Colon (tissue), 2 donors: ENCODE measurements around the gene SLC6A6.
"Not testable (repeated sequence)": the region's sequence is repeated elsewhere in the genome, so short reads cannot be mapped to it uniquely, and the experiment has no call there.

Source experiments
- FAIRE-seq: peaks from 2 replicates; lab custom pipeline; 2012; peaks lifted over from hg19 to GRCh38; lab: Jason Lieb, UNC
- donor health status: control.
- donor health status: control.

Gene SLC6A6

DNA sequence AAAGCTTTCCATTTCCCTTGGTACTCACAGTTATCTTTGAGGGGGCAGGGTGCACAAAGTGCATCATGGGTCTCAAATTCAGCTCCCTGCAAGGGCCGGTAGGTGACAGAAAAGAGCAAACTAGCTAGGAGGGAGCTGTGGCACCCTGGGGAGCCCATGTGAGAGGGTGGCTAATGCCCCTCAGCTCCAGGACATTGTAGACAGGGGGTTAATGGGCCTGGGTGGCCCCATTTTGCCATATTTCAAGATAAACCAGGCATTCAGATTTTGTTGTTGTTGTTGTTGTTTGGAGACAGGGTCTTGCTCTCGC, 3.7 kb upstream of the SLC6A6 start:
- no peak for FAIRE-seq

DNA sequence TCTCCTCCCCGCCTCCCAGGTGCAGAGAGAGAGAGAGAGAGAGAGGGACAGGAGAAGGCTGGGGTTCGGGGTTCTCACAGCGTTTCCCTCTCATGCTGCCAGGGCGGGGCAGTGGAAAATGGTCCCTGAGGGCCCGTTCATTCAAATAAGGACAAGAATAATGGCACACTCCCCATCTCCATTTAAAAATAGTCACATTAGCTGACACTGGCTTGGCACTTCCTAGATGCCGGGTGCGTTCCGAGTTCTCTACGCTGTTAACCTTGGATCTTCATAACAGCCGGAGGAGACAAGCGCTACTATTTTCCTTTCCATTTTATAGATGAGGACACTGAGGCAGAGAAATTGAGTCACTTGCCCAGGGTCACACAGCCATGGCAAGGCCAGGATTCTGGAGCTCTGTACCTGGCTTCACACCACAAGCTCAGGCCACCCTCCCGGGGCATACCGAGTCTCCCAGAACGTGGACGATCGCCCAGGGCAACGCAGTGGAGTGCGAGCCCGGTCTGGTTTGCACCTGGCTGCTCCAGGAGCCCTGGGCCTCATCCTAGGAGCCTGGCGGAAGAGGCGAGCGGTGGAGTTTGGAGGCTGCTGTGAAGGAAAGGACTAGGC, 608 bp upstream of the SLC6A6 start:
- FAIRE-seq, result no peak

DNA sequence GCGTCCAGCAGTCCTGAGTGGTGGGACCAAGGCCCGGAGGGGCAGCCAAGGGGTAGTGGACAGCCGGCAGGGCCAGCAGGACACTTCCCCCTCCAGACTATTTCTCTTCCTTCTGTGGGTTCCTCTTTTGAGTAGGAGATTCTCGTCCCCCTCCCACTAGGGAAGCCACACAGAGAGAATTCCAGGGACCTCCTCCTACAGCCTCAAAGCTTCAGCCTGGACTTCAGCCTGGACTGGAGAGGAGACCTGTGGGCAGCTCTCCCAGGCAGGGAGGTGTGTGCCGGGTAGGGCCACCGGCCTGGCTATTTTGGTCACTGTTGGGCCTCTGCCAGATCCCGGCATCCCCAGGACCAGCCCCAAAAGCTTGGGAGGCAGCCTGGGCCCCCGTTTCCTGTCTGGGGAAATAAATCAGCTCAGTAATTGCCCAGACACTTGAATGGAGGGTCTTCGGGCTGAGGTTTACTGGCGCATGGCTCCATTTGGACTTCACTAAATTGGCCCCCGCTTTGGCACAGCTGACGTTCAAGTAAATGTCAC, 1.3 kb downstream of the SLC6A6 start:
- FAIRE-seq, result no peak

DNA sequence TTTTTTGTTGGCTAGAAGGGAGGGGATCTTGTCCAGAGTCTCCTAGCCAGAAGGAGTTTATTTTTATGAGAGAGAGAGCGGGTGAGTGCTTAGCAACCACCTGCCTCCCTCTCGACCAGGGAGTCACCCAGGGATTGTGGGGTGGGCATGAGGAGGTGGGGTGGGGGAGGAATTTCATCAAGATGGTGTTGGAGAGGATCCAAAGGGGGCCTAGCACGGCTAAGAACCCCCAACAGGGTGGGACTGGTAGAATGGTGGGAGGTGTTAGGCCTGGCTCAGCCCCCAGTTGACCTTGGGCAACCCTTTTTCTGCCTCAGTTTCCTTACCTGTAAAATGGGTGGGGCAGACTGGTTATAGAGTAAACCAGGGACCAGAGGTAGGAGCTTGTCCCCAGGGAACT, 1.8 kb downstream of the SLC6A6 start:
- no peak for FAIRE-seq

DNA sequence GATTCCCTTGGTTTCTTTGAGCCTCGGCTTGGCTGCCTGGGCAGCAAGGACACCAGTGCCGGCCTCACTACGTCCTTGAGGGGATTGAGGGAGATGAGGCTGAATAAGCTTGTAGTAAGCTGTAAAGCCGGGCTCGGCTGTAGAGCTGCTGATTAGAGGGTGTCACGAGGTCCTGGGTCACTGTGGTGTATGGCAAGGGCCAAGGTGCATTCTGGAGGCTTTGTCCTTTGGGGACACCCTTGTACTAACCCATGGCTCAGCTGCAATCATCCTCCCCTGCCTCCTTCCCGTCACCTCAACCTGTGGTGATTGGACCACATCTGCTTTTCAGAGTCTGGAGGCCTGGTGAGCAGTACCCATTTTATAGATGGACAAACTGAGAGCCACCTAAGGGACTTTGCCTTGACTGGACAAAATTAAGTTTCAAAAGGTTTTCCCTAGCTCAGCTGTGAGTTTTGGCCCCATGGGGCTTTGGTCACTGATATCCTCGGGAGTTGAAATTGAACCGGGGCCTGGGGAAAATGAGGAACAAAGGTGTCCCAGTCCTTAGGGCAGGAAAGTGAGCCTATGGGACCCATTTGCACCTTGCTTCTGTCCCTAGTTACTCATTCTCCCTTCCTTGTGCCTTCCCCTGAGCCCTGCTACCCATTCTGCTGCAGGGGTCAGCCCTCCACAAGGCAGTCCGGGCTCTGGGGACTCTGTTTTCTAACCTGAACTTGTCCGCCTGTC, 2.4 kb downstream of the SLC6A6 start:
- no peak for FAIRE-seq

DNA sequence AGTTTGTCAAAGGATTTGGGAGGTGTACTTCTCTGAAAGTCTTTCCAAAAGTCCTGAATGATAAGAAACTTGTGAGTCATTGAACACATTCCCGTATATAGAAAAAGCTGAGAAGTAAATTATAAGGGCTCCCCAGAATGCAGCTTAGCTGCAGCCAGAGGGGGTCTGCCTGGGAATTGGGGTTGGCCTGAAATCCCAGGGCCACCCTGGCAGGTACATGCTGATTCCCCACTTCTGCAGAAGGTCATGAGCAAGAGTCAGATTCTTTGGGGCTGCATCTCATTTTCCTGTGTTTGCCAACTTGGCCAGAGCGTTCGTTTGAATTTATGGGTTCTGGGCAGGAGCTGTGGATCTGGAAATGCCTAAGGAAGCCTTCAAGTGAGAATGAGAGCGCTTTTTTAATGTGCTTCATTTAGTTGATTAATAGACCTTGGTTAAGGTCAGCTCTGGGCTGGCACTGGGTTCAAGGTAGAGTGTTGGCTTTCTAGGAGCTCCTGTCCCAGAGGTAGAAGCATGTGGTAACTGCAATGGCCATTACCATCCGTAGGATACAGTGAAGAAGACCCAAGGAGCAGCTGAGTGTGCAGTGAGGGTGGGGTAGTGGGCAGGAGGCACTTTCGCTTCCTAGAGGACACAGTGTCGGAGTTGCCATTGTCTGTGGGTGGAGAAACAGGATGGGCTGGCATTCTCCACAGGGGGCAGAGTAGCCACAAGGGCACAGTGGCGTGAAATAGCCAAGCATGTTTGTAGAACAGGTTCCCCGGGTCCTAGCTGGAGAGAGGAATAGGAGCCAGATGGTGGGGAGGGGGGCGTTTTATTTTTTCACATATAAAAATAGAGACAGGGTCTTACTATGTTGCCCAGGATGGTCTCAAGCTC, 3.2 kb downstream of the SLC6A6 start:
- FAIRE-seq, result no peak

DNA sequence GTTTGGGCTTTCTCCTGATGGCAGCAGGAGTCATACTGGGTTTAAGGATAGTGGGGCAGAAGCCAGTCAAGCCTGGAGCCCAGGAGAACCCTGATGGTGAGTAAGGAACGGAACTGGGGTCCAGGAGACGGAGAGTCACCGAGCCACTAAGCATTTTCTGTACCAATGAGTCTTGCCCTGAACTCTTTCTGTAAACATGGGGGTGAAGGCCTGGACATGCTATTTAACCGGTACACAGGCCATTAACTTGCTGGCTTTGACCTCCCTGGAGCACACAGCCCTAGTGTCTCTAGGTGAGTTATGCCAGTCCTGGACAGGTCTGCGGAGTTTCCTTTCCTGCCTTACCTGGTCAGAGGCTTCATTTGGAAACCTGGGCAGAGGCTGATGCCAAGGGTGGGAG, 3.9 kb downstream of the SLC6A6 start:
- no peak for FAIRE-seq

DNA sequence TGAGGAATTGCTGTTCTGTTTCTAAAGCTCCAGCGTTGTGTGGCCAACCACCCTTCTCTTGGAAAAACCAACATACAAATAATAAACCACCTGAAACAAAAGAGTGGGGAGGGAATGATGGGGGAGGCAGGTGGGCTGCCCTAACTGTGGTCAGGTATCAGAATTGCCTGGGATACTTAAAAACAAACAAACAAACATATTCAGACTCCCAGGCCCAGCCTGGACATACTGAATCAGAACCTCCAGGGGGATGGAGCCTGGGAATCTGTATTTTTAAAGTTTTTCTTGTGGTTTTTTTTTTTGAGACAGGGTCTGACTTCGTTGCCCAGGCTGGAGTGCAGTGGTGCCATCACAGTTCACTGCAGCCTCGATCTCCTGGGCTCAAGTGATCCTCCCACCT, 4.4 kb downstream of the SLC6A6 start:
- FAIRE-seq, result no peak

DNA sequence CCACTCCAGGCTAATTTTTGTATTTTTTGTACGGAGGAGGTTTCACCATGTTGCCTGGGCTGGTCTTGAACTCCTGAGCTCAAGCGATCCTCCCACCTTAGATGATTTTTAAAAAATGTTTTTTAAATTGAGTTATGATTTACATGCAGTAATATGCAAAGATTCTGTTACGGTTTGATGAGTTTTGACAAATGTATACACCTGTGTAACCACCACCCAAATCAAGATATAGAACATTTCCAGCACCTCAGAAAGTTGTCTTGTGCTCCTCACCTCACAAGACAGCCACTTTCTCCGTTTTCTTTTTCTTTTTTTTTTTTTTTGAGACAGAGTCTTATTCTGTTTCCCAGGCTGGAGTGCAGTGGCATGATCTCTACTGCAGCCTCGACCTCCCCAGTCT, 4.8 kb downstream of the SLC6A6 start:
- no peak for FAIRE-seq

DNA sequence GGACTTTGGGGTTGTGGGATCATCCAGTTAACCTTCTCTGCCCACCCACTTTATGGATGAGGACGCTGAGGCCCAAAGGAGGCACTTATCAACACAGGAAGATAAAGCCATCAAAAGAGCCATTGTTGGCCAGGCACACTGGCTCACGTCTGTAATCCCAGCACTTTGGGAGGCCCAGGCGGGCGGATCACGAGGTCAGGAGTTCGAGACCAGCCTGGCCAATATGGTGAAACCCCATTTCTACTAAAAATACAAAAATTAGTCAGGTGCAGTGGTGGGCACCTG, 7.3 kb downstream of the SLC6A6 start:
- FAIRE-seq, result not testable (repeated sequence)

DNA sequence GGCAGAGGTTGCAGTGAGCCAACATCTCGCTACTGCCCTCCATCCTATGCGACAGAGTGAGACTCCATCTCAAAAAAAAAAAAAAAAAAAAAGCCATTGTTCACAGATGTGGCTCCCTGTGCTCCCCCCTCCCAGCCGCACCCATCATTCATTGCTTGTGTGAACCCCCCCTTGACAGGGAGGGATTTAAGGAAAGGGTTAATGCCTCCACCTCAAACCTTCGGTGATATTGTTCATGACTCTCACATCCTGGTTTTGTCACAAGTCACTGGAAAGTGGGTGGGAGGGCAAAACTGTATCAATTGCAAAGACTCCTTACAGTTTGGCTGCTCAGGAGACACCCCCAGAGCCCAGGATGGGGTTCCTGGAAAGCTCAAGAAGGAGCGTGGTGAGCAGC, 7.7 kb downstream of the SLC6A6 start:
- no peak for FAIRE-seq

DNA sequence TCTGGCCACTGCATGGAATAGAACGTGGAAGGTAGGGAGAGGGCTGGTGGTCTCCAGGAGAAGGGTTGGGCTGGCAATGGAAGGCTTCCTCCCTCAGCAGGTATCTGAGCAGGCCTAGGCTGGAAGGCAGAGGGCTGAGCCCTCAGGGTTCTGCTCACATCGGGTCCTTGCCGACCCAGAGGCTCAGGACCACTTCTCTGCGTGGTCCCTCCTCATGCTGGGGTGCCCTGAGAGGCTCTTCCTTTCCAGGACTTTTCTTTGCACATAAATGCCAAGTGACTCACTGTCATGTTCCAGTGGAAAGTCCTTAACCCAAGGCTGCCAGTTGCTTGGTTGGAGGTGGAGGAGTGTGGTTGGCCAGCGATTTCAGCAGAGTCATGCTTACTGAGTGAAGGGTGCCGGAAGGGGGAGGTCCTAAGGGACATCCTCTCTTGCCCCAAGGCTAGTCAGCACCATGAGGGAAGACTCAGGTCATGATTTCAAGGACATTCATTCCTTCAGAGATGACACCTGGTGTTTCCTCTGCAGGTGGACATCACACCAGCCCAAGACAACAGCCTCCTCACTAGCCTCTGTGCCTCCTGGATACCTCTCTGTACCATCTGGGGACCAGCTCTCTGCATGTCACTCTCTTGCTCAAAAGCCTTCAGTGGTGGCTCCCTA, 8.2 kb downstream of the SLC6A6 start:
- FAIRE-seq, result no peak

DNA sequence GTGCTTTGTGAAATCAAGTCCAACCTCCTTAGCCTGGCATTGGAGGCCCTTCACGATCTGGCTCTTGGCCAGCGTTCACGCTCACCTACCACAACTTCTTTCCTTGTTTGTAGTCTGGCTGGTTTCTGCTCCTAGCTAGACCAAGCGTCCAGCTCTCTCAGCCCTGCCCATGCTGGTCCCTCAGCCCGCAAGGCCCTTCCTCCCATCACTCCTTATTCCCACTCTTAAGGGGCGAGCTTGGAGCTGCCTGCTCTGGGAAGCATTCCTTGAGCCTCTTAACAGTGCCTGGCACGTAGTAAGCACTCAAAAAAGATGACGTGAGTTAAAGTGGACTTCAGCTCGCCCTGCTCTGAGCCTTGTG, 8.7 kb downstream of the SLC6A6 start:
- FAIRE-seq, result no peak

DNA sequence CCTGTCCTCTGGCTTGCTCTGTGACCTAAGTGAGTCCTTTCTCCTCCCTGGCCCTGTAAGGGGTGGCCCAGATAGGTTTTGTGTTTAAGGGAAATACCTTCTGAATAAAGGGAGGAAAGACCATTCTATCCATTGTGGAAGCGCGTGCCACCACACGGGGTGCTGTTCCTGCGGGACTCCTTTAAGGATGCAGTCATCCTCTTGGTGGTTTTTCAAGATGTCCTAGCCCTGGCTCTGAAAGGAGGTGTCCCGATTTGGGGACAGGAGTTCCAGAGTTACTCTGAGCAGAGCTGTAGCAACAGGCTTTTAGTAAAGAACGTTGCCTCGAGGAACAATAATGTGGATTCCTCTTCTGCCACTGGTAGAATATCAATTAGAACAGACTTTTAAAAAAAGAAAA, 9.6 kb downstream of the SLC6A6 start:
- no peak for FAIRE-seq

DNA sequence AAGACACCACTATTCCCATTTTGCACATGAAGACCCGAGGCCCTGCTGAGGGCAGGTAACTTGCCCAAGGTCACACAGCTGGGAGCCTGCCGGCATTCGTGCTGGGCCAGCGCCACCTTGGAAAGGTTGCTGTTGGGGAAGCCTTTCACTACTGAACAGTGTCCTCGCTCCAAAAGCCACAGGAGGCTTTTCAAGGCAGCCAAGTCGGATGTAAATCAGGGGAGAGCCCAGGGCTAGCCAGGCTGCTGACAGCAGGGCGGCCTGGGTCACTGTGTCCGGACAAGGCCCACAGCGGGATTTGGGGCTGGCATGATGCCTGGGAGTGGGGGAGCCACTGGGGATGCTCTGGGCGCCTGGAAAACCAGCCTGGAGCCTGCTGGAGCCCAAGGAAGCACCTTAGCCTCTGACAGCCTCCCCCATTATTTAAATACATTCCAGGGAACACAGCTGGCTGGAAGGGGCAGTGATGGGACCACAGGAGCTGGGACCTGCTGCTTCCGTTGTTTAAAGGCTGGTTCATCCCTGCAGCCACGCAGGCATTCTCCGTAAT, 10.5 kb downstream of the SLC6A6 start:
- FAIRE-seq, result no peak

DNA sequence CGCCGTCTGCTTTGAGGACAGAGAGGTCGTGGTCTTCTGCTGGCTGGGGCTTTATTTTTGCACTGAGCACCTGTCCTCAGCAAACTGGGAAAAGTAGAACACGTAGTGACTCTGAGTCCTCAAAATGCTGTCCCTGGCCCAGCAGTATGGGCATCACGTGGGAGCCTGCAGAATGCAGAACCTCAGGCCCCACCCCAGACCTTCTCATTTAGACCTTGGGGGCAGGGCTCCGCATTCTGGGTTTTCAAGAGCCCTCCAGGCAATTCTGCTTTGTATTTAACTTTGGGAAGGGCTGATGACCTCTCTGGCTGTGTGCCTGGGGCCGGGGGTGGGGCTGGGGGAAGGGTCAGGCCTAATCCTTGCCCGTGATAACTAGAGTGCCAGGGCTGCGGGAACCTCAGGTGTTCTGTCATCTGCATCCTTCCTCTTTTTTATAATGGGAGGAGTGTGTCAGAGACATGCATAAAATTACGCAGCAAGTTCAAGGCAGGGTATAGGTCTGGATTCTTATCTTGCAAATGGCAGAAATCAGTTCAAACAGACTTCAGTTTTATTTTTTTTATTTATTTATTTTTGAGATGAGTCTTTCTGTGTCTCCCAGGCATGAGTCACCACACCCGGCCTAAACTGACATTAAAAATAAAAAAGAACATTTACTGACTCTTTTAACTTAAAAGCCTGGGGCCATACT, 11.1 kb downstream of the SLC6A6 start:
- FAIRE-seq, result no peak

DNA sequence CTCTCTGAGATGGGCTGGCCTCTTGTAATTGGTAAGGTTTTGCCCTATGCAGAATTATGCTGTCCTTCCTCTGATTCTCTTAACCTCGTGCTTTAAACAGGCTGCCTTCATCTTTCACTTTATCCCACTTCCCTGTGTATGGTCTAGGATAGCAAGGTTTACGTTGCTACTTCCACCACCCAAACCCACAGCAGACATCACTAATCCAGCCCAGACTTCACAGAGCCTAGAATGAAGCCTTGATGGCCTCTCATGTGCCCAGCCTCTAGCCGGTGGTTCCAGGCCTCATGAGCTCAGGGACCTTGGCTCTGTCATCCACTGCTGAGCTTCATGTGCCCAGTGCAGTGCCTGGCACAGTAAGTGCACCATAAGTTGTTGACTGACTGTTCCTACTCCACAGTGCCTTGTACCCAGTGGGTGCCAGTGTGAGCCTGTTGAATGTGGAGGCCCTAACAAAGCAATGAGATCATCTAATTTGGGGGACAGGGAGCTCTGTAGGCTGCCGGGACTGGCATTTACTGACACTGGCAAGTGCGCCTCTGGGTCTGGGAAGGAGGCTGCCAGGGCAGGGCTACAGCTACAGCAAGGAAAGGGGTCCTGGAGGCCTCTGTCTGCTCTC, 12.5 kb downstream of the SLC6A6 start:
- no peak for FAIRE-seq

DNA sequence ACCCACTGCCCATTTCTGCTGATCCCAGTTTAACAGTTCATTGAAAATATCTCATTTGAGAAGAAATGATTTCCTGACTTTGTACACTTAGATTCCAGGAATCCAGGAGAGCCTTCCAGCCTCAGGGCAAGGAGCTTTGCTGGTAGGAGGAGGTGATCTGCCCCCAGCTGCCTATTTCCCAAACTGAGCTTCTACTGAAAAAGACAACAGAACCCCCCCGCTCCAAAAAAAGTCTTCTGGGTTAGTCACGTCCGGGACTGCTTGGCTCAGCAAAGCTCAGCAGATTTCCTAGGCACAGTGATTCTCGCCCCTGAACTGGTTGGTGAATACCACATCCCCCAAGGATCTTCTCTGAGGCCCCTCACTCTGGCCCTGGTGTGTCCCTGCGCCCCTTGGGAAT, 13.1 kb downstream of the SLC6A6 start:
- no peak for FAIRE-seq

DNA sequence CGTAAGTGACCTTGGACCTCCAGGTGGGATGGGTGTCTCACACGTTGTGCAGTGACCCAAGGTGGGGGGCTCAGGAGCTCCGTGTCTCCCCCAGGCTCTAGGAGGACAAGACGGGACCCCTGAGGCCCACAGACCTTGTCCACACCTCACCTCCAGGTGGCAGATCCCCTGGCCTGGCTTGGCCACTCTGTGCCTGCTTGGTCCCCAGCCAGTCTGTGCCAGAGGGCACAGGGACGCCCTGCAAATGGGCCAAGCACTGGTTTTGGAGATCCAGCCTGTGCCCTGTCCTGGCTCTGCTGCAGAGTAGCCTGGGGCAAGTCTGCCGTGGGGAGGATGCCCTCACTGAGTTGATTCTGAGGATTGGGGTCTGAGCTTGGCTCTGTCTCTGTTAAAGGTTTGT, 14.0 kb downstream of the SLC6A6 start:
- no peak for FAIRE-seq

DNA sequence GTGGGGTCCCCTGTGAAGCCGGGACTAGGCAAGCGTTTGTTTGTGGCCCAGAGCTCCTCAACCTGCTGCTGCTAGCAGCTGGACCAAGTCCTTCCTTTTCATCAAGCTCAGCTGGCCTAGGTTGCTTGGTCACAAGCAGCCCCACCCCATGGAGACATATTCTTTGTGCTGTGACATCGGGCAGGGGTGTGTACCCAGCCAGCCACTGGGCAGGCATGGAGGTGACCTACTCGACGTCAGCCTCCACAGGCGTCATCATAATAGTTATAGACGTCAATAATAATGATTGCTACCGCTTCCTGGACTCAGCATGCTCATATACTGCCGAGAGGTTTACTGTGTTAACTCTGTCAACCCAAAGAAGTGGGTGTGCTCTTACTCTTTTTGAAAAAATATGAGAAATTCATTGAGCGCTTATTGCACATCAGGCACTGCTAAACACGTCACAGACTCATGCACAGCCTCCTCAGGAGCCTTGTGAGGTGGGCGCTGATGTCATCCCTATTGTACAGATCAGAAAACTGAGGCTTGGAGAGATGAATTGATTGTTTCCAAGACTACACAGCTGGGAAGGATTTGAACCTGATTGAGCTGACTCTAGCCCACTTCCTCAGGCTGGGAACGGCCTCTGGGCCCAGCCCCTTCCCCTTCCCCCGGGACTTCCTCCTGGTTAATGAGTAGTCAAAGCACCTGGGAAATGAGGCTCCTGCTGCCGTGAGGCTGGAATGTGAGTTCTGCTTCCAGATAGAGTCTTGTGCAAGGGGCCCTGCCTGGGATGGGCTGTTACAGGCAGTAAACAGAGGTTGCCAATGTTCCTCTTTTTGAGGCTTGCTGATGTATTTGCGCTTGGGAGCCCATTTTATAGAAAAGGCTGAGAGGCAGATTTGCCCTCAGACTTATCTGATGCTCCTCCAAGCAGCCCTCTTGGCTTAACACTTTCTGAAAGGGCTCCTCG, 16.2 kb downstream of the SLC6A6 start:
- FAIRE-seq, result no peak
